Ramos (cell line): ENCODE results near the gene RAPH1.

ENCODE experiments used
- in situ Hi-C: fragments of 300-500 bp; cut with MboI; formaldehyde crosslinking; loops from one replicate; pipeline ENCODE4 v1.14.3; 2022; ENCODE audit warnings: low sequenced_read_pairs; ENCODE audit not compliant: unreplicated experiment

Gene RAPH1

GRCh38 chr2:203500297-203500696 lies 34.8 kb downstream of the RAPH1 start:
- in situ Hi-C loops = no loop called here

- in situ Hi-C loops = no loop called here
Measured at GRCh38 chr2:203498161-203498560, 36.9 kb downstream of the RAPH1 start.

- in situ Hi-C loops = no loop called here
Measured at GRCh38 chr2:203492965-203493364, 42.1 kb downstream of the RAPH1 start.

GRCh38 chr2:203490391-203490790 lies 44.7 kb downstream of the RAPH1 start:
- in situ Hi-C loops = no loop called here

GRCh38 chr2:203489531-203489930 lies 45.6 kb downstream of the RAPH1 start:
- in situ Hi-C loops = loop anchor here (5.0 kb wide), 1 partner anchor 323 kb away; no protein-coding TSS in a partner anchor

- in situ Hi-C loops = loop anchor here (5.0 kb wide), 1 partner anchor 328 kb away; no protein-coding TSS in a partner anchor
Measured at GRCh38 chr2:203484266-203485112, 50.6 kb downstream of the RAPH1 start.

- in situ Hi-C loops = no loop called here
Measured at GRCh38 chr2:203480623-203481022, 54.5 kb downstream of the RAPH1 start.

- in situ Hi-C loops = no loop called here
Measured at GRCh38 chr2:203476881-203477280, 58.2 kb downstream of the RAPH1 start.

GRCh38 chr2:203471323-203471722 lies 63.8 kb downstream of the RAPH1 start:
- in situ Hi-C loops = no loop called here

GRCh38 chr2:203470371-203470770 lies 64.7 kb downstream of the RAPH1 start:
- in situ Hi-C loops = no loop called here

- in situ Hi-C loops = no loop called here
Measured at GRCh38 chr2:203469546-203469945, 65.6 kb downstream of the RAPH1 start.

- in situ Hi-C loops = no loop called here
Measured at GRCh38 chr2:203463266-203463678, 71.8 kb downstream of the RAPH1 start.

GRCh38 chr2:203462308-203462707 lies 72.8 kb downstream of the RAPH1 start:
- in situ Hi-C loops = no loop called here

- in situ Hi-C loops = no loop called here
Measured at GRCh38 chr2:203461746-203462145, 73.4 kb downstream of the RAPH1 start.

GRCh38 chr2:203455209-203455608 lies 79.9 kb downstream of the RAPH1 start:
- in situ Hi-C loops = loop anchor here (10.0 kb wide), 1 partner anchor 870 kb away; no protein-coding TSS in a partner anchor

GRCh38 chr2:203453858-203454451 lies 81.1 kb downstream of the RAPH1 start:
- in situ Hi-C loops = loop anchor here (10.0 kb wide), 1 partner anchor 869 kb away; no protein-coding TSS in a partner anchor

GRCh38 chr2:203451689-203452088 lies 83.4 kb downstream of the RAPH1 start:
- in situ Hi-C loops = loop anchor here (10.0 kb wide), 1 partner anchor 867 kb away; no protein-coding TSS in a partner anchor

GRCh38 chr2:203451011-203451410 lies 84.1 kb downstream of the RAPH1 start:
- in situ Hi-C loops = loop anchor here (10.0 kb wide), 1 partner anchor 866 kb away; no protein-coding TSS in a partner anchor

- in situ Hi-C loops = loop anchor here (10.0 kb wide), 1 partner anchor 866 kb away; no protein-coding TSS in a partner anchor
Measured at GRCh38 chr2:203450561-203450960, 84.5 kb downstream of the RAPH1 start.

- in situ Hi-C loops = loop anchor here (10.0 kb wide), 1 partner anchor 212 kb away; the partner anchor contains the start of gene CYP20A1
Measured at GRCh38 chr2:203446780-203447179, 88.3 kb downstream of the RAPH1 start.

- in situ Hi-C loops = loop anchor here (10.0 kb wide), 1 partner anchor 211 kb away; the partner anchor contains the start of gene CYP20A1
Measured at GRCh38 chr2:203446071-203446481, 89.0 kb downstream of the RAPH1 start.
